Gastrocnemius medialis (tissue), 4 donors: Measurements from ENCODE around the gene C19orf44. TPM values are rescaled to one million over a fixed set of nuclear protein-coding genes. Genes with fewer than 3 reads are reported as not detected.
"Not testable (repeated sequence)": the region's sequence is repeated elsewhere in the genome, so short reads cannot be mapped to it uniquely, and the experiment has no call there.

Experiments used
- ATAC-seq, 2 donors: fragments of 150-250 bp; one replicate each; pipeline ENCODE4 v1.9.1; 2016
- DNase-seq, 2 donors: peaks; one replicate each; pipeline ENCODE4 v3.0.0-alpha.2; 2019
- H3K27ac ChIP-seq, 4 donors: fragments of 200-600 bp; sonication (generic); 1 replicate in 1 of 4; 2 replicates in 3 of 4; pipeline ENCODE4 v1.5.1; 2016 to 2018; ENCODE audit warnings: mild to moderate bottlenecking in 2 of 4, moderate library complexity in 1 of 4
- H3K27me3 ChIP-seq, 3 donors: fragments of 200-600 bp; sonication (generic) in 2 of 3; 1 replicate in 1 of 3; 2 replicates in 2 of 3; pipeline versions ENCODE4 v1.5.1 to v1.6.0; 2016 to 2019; ENCODE audit warnings: mild to moderate bottlenecking in 1 of 3, moderate library complexity in 1 of 3
- H3K36me3 ChIP-seq, 2 donors: fragments of 200-600 bp; sonication (generic) in 1 of 2; one replicate each; pipeline ENCODE4 v1.5.1; 2017 to 2018
- H3K4me1 ChIP-seq, 2 donors: fragments of 200-600 bp; sonication (generic) in 1 of 2; one replicate each; pipeline ENCODE4 v1.5.1; 2016 to 2017; ENCODE audit warnings: mild to moderate bottlenecking in 2 of 2
- H3K4me3 ChIP-seq, 4 donors: fragments of 200-600 bp; sonication (generic) in 3 of 4; 1 replicate in 1 of 4; 2 replicates in 3 of 4; pipeline ENCODE4 v1.5.1; 2016 to 2019; ENCODE audit warnings: mild to moderate bottlenecking in 2 of 4
- H3K9me3 ChIP-seq, 3 donors: fragments of 200-600 bp; sonication (generic) in 2 of 3; 1 replicate in 1 of 3; 2 replicates in 2 of 3; pipeline ENCODE4 v1.5.1; 2016 to 2019
- POLR2A ChIP-seq, 2 donors: fragments of 450-650 bp; IDR thresholded peaks; one replicate each; pipeline ENCODE4 v1.6.1; 2017; ENCODE audit warnings: antibody characterized with exemption in 2 of 2, mild to moderate bottlenecking in 2 of 2, moderate library complexity in 2 of 2
- in situ Hi-C, 4 donors: fragments of 200-750 bp; cut with MboI; loops; one replicate each; pipeline versions ENCODE4 v1.15.0 to v1.8.0; 2017; ENCODE audit warnings: low sequenced_read_pairs in 4 of 4
- intact Hi-C: fragments of 100-400 bp; cut with DNase I; formaldehyde crosslinking; loops from one replicate; pipeline ENCODE4 v1.15.1; 2023; ENCODE audit warnings: low total_unique reads
- total RNA-seq, 4 donors: library from RNA; depleted of rRNA; stranded (reverse); fragments of >200 nt; gene quantifications; one replicate each; pipeline versions ENCODE4 v1.1.0 to v1.2.3, GENCODE V29; 2016
- TF ChIP-seq, protein P1 (sequence below), 5 experiments: fragments of 450-650 bp in 3 of 5; fragments of 200-600 bp in 2 of 5; sonication (generic) in 2 of 5; IDR thresholded peaks in 4 of 5; conservative IDR thresholded peaks in 1 of 5; 1 replicate in 4 of 5; 2 replicates in 1 of 5; pipeline ENCODE4 v1.5.1; 2016 to 2019; ENCODE audit warnings: antibody characterized with exemption in 5 of 5, mild to moderate bottlenecking in 3 of 5, moderate library complexity in 3 of 5

The C19orf44 gene
- total RNA-seq, 4 donors from 2014 or later, result 4.1 to 7.1 (median 5.0) TPM

DNA sequence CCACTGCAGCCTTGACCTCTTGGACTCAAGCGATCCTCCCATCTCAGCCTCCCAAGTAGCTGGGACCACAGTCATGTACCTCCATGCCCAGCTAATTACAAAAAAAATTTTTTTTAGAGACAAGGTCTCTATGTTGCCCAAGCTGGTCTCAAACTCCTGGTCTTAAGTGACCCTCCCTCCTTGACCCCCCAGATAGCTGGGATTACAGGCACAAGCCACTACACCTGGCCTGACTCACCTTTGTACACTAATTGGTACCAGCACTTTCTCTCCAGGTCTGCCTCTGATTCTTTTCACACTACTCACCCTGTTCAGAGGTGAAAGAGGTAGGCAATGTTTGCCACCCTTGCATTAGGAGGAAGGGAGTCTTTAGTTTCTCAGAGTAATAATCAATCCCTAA is 18.9 kb upstream of the C19orf44 start:
- Histone ChIP-seq H3K4me1 (peaks cover 0 to 4% of the 10 kb centered on the region in 2 donors), H3K4me3 (no peak overlapping the region), H3K27me3 (no peaks in the 10 kb centered on the region), H3K36me3 (no peaks in the 10 kb centered on the region), H3K9me3 (no peaks in the 10 kb centered on the region), H3K27ac (no peak overlapping the region)
- intact Hi-C loops, result no loop called here
- TF ChIP-seq, protein P1, sequence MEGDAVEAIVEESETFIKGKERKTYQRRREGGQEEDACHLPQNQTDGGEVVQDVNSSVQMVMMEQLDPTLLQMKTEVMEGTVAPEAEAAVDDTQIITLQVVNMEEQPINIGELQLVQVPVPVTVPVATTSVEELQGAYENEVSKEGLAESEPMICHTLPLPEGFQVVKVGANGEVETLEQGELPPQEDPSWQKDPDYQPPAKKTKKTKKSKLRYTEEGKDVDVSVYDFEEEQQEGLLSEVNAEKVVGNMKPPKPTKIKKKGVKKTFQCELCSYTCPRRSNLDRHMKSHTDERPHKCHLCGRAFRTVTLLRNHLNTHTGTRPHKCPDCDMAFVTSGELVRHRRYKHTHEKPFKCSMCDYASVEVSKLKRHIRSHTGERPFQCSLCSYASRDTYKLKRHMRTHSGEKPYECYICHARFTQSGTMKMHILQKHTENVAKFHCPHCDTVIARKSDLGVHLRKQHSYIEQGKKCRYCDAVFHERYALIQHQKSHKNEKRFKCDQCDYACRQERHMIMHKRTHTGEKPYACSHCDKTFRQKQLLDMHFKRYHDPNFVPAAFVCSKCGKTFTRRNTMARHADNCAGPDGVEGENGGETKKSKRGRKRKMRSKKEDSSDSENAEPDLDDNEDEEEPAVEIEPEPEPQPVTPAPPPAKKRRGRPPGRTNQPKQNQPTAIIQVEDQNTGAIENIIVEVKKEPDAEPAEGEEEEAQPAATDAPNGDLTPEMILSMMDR (IDR thresholded peaks at IDR 0.05 in 4 of 5, conservative IDR thresholded peaks at IDR 0.05 in 1 of 5), result no peak
- TF ChIP-seq POLR2A (IDR thresholded peaks at IDR 0.05), result no peak
- ATAC-seq (no peak), DNase-seq (no peak)
- in situ Hi-C loops, result no loop called here

DNA sequence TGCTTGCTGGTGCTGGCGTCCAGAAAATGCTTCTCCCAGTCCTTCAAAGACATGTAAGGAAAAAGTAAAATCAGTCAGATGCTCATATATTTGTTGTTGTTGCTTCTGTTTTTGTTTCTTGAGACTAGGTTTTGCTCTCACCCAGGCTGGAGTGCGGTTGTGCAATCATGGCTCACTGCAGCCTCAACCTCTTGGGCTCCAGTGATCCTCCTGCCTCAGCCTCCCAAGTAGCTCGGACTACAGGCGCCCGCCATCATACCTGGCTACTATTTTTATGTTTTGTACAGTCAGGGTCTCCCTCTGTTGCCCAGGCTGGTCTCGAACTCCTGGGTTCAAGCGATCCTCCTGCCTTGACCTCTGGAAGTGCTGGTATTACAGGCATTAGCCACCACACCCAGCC is 13.4 kb upstream of the C19orf44 start:
- no peak for ATAC-seq
- Histone ChIP-seq H3K9me3 (no peaks in the 10 kb centered on the region), H3K27me3 (no peaks in the 10 kb centered on the region), H3K36me3 (no peaks in the 10 kb centered on the region), H3K4me3 (no peak overlapping the region), H3K27ac (no peak overlapping the region), H3K4me1 (no peaks in the 10 kb centered on the region)
- intact Hi-C loops, result no loop called here
- TF ChIP-seq POLR2A (IDR thresholded peaks at IDR 0.05), result no peak
- TF ChIP-seq, protein P1 (IDR thresholded peaks at IDR 0.05 in 4 of 5, conservative IDR thresholded peaks at IDR 0.05 in 1 of 5), result no peak
- in situ Hi-C loops, result no loop called here
- no peak for DNase-seq

DNA sequence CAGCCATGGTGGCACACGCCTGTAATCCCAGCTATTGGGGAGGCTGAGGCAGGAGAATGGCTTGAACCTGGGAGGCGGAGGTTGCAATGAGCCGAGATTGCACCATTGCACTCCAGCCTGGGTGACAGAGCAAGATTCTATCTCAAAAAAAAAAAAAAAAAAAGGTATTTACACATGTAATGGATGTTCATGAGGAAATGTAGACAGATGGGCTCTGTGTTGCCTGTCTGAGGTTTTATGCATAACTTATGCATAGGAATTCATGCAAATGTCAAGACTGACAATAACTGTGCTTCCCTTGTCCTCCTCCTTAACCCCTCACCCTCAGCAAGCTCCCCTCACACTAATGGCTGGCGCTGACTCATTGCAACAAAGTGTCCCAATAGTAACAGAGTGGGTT is 9.7 kb upstream of the C19orf44 start:
- ATAC-seq, DNase-seq, H3K4me1 ChIP-seq, H3K36me3 ChIP-seq, H3K9me3 ChIP-seq, H3K4me3 ChIP-seq, H3K27ac ChIP-seq, intact Hi-C loops, H3K27me3 ChIP-seq, in situ Hi-C loops: not testable (repeated sequence)

DNA sequence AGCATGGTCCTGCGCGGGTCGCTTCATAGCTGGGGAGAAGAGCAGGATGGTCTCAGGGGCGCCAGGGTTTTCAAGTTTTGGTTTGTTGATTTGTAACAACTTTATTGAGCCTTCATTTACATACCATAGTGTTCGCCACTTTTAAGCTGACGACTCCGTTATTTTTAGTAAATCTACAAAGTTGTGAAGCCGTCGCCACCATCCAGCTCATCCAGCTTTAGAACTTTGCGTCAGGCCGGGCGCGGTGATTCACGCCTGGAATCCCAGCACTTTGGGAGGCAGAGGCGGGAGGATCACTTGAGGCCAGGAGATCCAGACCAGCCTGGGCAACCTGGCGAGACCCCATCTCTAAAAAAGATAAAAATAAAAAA is 404 bp downstream of the C19orf44 start:
- Histone ChIP-seq H3K4me1 (peaks cover 4 to 10% of the 10 kb centered on the region in 2 donors), H3K36me3 (no peaks in the 10 kb centered on the region), H3K4me3 (peak overlapping the region; percentile 74 to 86 (median 80)), H3K27ac (peak overlapping the region; percentile 84 to 94 (median 88)), H3K27me3 (no peaks in the 10 kb centered on the region), H3K9me3 (no peaks in the 10 kb centered on the region)
- TF ChIP-seq, protein P1 (IDR thresholded peaks at IDR 0.05 in 4 of 5, conservative IDR thresholded peaks at IDR 0.05 in 1 of 5), result no peak
- peak in 1 of 2 donors; percentile 5 for TF ChIP-seq POLR2A (IDR thresholded peaks at IDR 0.05)
- in situ Hi-C loops, result loop anchor here in 1 of 4 donors (10.0 kb wide), 1 partner anchor 62 kb away; no protein-coding TSS in a partner anchor
- DNase-seq (peak; percentile 38 to 72), ATAC-seq (peak; percentile 65 to 68)
- intact Hi-C loops, result loop anchor here (1.0 to 2.0 kb wide), 3 partner anchors 24 to 54 kb away; partner anchors contain the start of gene CHERP

DNA sequence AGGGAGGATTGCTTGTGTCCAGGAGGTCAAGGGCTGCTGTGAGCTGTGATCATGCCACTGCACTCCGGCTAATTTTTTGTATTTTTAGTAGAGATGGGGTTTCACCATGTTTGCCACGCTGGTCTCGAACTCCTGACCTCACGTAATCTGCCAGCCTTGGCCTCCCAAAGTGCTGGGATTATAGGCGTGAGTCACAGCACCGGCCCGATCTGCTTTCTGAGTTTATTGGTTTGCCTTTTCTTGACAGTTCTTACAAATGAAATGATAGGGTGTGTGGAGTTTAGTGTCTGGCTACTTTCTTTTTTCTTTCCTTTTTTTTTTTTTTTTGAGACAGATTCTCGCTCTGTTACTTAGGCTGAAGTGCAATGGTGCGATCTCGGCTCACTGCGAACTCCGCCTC is 848 bp downstream of the C19orf44 start:
- H3K27ac ChIP-seq, result peak overlapping the region; percentile 84 to 94 (median 88)
- H3K9me3 ChIP-seq, result no peaks in the 10 kb centered on the region
- in situ Hi-C loops, result loop anchor here in 1 of 4 donors (10.0 kb wide), 1 partner anchor 62 kb away; no protein-coding TSS in a partner anchor
- intact Hi-C loops, result loop anchor here (2.0 kb wide), 2 partner anchors 46 to 54 kb away; partner anchors contain the start of gene CHERP
- H3K36me3 ChIP-seq, result no peaks in the 10 kb centered on the region
- no peak for TF ChIP-seq POLR2A (IDR thresholded peaks at IDR 0.05)
- TF ChIP-seq, protein P1 (IDR thresholded peaks at IDR 0.05 in 4 of 5, conservative IDR thresholded peaks at IDR 0.05 in 1 of 5), result no peak
- no peak for DNase-seq
- ATAC-seq, result no peak
- peak overlapping the region; percentile 74 to 86 (median 80) for H3K4me3 ChIP-seq
- H3K27me3 ChIP-seq, result no peaks in the 10 kb centered on the region
- H3K4me1 ChIP-seq, result peaks cover 4 to 10% of the 10 kb centered on the region in 2 donors
